Mammary epithelial cell (primary cell): ENCODE results near the gene ABHD12B.

Experiments
- CTCF ChIP-seq, 2 donors: IDR thresholded peaks in 1 of 2; conservative IDR thresholded peaks in 1 of 2; 2 replicates each; pipeline ENCODE4 v1.5.1; 2011 to 2012; ENCODE audit warnings: inconsistent platforms in 2 of 2, low read length in 2 of 2, mild to moderate bottlenecking in 2 of 2, control low read depth in 1 of 2, low read depth in 1 of 2; ENCODE audit not compliant: insufficient read depth in 1 of 2; ENCODE audit errors: extremely low read depth in 1 of 2
- EZH2 ChIP-seq: IDR thresholded peaks from 2 replicates; pipeline ENCODE4 v1.6.1; 2012; ENCODE audit warnings: low read length, inconsistent platforms, borderline replicate concordance

DNA sequence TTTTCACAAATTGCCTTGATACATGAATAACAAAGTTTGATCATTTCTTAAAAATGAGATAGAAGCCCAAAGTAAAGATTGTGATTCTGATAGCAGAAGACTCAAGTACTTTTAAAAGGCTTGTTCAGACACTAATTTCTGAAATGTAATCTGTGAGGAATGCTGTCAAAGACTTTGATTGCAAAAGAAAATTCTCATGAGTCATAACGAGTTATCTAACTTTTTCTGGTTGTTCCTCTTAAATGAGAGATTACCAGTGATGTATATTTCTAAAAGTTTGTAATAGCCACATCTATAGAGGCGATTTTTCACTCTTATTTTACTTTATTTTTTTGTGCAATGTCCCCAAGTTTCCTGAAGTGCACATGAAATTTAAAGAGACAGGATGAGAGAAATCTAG lies 65.5 kb downstream of the ABHD12B start:
- TF ChIP-seq EZH2 (no peak), CTCF (conservative IDR thresholded peaks at IDR 0.05 in 1 of 2, IDR thresholded peaks at IDR 0.05 in 1 of 2; ENCODE audit: extremely low read depth in 1 of 2, insufficient read depth in 1 of 2, low read depth in 1 of 2, low read length in 2 of 2) (no peak)
